B cell (primary cell): ENCODE results near the gene SSTR4. TPM values are rescaled to one million over a fixed set of nuclear protein-coding genes. Genes with fewer than 3 reads are reported as not detected.

ENCODE experiments used
- ATAC-seq: fragments of 200-7000 bp; cut with Tn5 transposase; one replicate; pipeline ENCODE4 v1.10.0; 2021; ENCODE audit warnings: low read depth, mild to moderate bottlenecking, moderate number of reproducible peaks, moderate library complexity
- CTCF ChIA-PET: fragments of 350-600 bp; sonication (Branson Sonifier 250); formaldehyde crosslinking; loops from one replicate; lab custom pipeline; 2021; ENCODE audit warnings: antibody characterized with exemption, inconsistent platforms; lab: Charles Lee
- POLR2A ChIA-PET: fragments of 350-600 bp; sonication (Branson Sonifier 250); formaldehyde crosslinking; loops from one replicate; lab custom pipeline; 2021; ENCODE audit warnings: antibody characterized with exemption; lab: Charles Lee
- DNase-seq: peaks from one replicate; pipeline ENCODE4 v3.0.0; 2013
- H2AFZ ChIP-seq: 2 replicates; pipeline ENCODE4 v1.6.1; 2012; ENCODE audit warnings: mild to moderate bottlenecking, low read depth, low read length; ENCODE audit not compliant: insufficient read depth, poor library complexity, severe bottlenecking
- H3K27ac ChIP-seq, 2 donors: 1 replicate in 1 of 2; 2 replicates in 1 of 2; pipeline ENCODE4 v1.5.1; 2012 to 2013; ENCODE audit warnings: low read length in 2 of 2, mild to moderate bottlenecking in 2 of 2, moderate library complexity in 1 of 2
- H3K27me3 ChIP-seq, 4 experiments: fragments of 200-600 bp in 1 of 4; sonication (generic) in 1 of 4; replicated peaks in 1 of 4; 1 replicate in 2 of 4; 2 replicates in 2 of 4; pipeline versions ENCODE4 v1.6.1 to v1.7.0; 2013 to 2016; ENCODE audit warnings: low read length in 3 of 4, mild to moderate bottlenecking in 2 of 4, mixed read lengths in 1 of 4, moderate library complexity in 1 of 4; ENCODE audit not compliant: insufficient read depth in 4 of 4, control insufficient read depth in 3 of 4; ENCODE audit errors: control extremely low read depth in 1 of 4
- H3K36me3 ChIP-seq, 2 experiments: replicated peaks in 1 of 2; 1 replicate in 1 of 2; 2 replicates in 1 of 2; pipeline versions ENCODE4 v1.6.1 to v1.7.1; 2013; ENCODE audit warnings: low read length in 1 of 2; ENCODE audit not compliant: insufficient read depth in 2 of 2, control insufficient read depth in 1 of 2; ENCODE audit errors: control extremely low read depth in 1 of 2, extremely low read depth in 1 of 2
- H3K4me1 ChIP-seq, 2 donors: fragments of 200-600 bp in 1 of 2; sonication (generic) in 1 of 2; 1 replicate in 1 of 2; 2 replicates in 1 of 2; pipeline versions ENCODE4 v1.5.1 to v1.6.1; 2013 to 2017; ENCODE audit warnings: low read length in 2 of 2; ENCODE audit not compliant: control insufficient read depth in 2 of 2, insufficient read depth in 2 of 2
- H3K4me2 ChIP-seq: replicated peaks from 2 replicates; pipeline ENCODE3; 2012; ENCODE audit warnings: mild to moderate bottlenecking, low read depth, low read length; ENCODE audit not compliant: poor library complexity, severe bottlenecking
- H3K4me3 ChIP-seq, 5 experiments: fragments of 200-600 bp in 1 of 5; sonication (generic) in 1 of 5; 1 replicate in 3 of 5; 2 replicates in 2 of 5; pipeline versions ENCODE4 v1.5.1 to v1.7.0; 2011 to 2016; ENCODE audit warnings: low read length in 4 of 5, mild to moderate bottlenecking in 4 of 5, low read depth in 2 of 5, control low read depth in 1 of 5, moderate library complexity in 1 of 5; ENCODE audit not compliant: insufficient read depth in 1 of 5; ENCODE audit errors: control extremely low read depth in 1 of 5, extremely low read depth in 1 of 5
- H3K79me2 ChIP-seq: fragments of 200-600 bp; sonication (generic); one replicate; pipeline ENCODE4 v1.6.0; 2016; ENCODE audit warnings: low read length; ENCODE audit not compliant: control insufficient read depth, insufficient read depth
- H3K9ac ChIP-seq: fragments of 200-600 bp; sonication (generic); 2 replicates; pipeline ENCODE4 v1.6.1; 2017; ENCODE audit warnings: mild to moderate bottlenecking, low read length, moderate library complexity
- H3K9me3 ChIP-seq, 3 donors: one replicate each; pipeline versions ENCODE4 v1.6.1 to v1.7.1; 2013; ENCODE audit warnings: low read length in 2 of 3; ENCODE audit not compliant: control insufficient read depth in 2 of 3, insufficient read depth in 1 of 3; ENCODE audit errors: control extremely low read depth in 1 of 3
- H4K20me1 ChIP-seq: 2 replicates; pipeline ENCODE4 v1.6.0; 2012; ENCODE audit warnings: mild to moderate bottlenecking, low read length; ENCODE audit not compliant: insufficient read depth, control insufficient read depth, poor library complexity, severe bottlenecking
- H3K27ac Mint-ChIP-seq: one replicate; pipeline ENCODE4 v1.8.0; 2021; ENCODE audit warnings: mixed read lengths
- H3K27me3 Mint-ChIP-seq: one replicate; pipeline ENCODE4 v1.8.0; 2021; ENCODE audit warnings: mixed read lengths
- H3K4me1 Mint-ChIP-seq: one replicate; pipeline ENCODE4 v1.8.0; 2021; ENCODE audit warnings: mixed read lengths
- H3K4me3 Mint-ChIP-seq: one replicate; pipeline ENCODE4 v1.8.0; 2021; ENCODE audit warnings: mixed read lengths
- H3K9me3 Mint-ChIP-seq: one replicate; pipeline ENCODE4 v1.8.0; 2022; ENCODE audit warnings: mixed read lengths; ENCODE audit not compliant: insufficient read depth
- CTCF ChIP-seq: fragments of 200-600 bp; IDR thresholded peaks from one replicate; pipeline ENCODE4 v1.8.0; 2022; ENCODE audit warnings: antibody characterized with exemption, mild to moderate bottlenecking
- EZH2 ChIP-seq: IDR thresholded peaks from 2 replicates; pipeline ENCODE4 v1.6.1; 2012; ENCODE audit warnings: borderline replicate concordance, low read depth, mild to moderate bottlenecking, moderate library complexity, low read length; ENCODE audit not compliant: insufficient read depth, poor library complexity, severe bottlenecking
- WGBS: methylation state at CpG from one replicate; pipeline ENCODE4 v1.1.5; 2013; ENCODE audit warnings: missing lambda C conversion rate; ENCODE audit not compliant: insufficient coverage; 5-methylcytosine and 5-hydroxymethylcytosine counted together
- intact Hi-C: fragments of 100-400 bp; cut with micrococcal nuclease; formaldehyde crosslinking; loops from one replicate; pipeline ENCODE4 v1.10.0; 2022
- polyA plus RNA-seq: library from polyadenylated mRNA; depleted of rRNA; stranded (reverse); fragments of >200 nt; gene quantifications from 2 replicates; pipeline ENCODE4 v1.2.3, GENCODE V29; 2012
- total RNA-seq, 2 donors: library from RNA; stranded (reverse); fragments of 120-200 nt in 1 of 2; gene quantifications; 1 replicate in 1 of 2; 2 replicates in 1 of 2; pipeline versions ENCODE4 v1.2.3 to v1.2.4, GENCODE V29; 2013 to 2022

SSTR4 gene
- total and polyA plus RNA-seq, 2 donors (not counting 1 experiment from before 2014, with no cell fraction given) = not detected

- H3K27ac ChIP-seq = no peak overlapping the region
- ChIA-PET CTCF (no interaction called here), POLR2A (no interaction called here)
- Mint-ChIP-seq H3K4me1 (no peaks in the 10 kb centered on the region), H3K4me3 (no peak overlapping the region), H3K27ac (no peak overlapping the region), H3K9me3 (no peaks in the 10 kb centered on the region), H3K27me3 (peaks cover 21% of the 10 kb centered on the region)
- ATAC-seq (no peak), DNase-seq (no peak)
- H3K27me3 ChIP-seq = peaks cover 0 to 3% (median 0%) of the 10 kb centered on the region in 4 experiments
- no peak overlapping the region for H3K4me2 ChIP-seq
- no peaks in the 10 kb centered on the region for H3K79me2 ChIP-seq
- H3K9me3 ChIP-seq = peaks cover 0 to 5% (median 0%) of the 10 kb centered on the region in 3 donors
- no peaks in the 10 kb centered on the region for H3K4me1 ChIP-seq
- no peaks in the 10 kb centered on the region for H3K36me3 ChIP-seq
- intact Hi-C loops = no loop called here
- H2AFZ ChIP-seq = no peak overlapping the region
- no peak for TF ChIP-seq CTCF
- no peak for TF ChIP-seq EZH2
- no peak overlapping the region for H3K4me3 ChIP-seq
- no peaks in the 10 kb centered on the region for H4K20me1 ChIP-seq
- 60% methylated on average over 6 of the region's 6 CpGs for WGBS
- H3K9ac ChIP-seq = no peak overlapping the region
Observed at GRCh38 chr20:23032056-23032749, 2.9 kb upstream of the SSTR4 start.

- Histone ChIP-seq H3K27ac (no peak overlapping the region), H3K27me3 (peaks cover 0 to 3% (median 0%) of the 10 kb centered on the region in 4 experiments), H3K9ac (no peak overlapping the region), H3K4me2 (no peak overlapping the region), H4K20me1 (no peaks in the 10 kb centered on the region), H3K4me3 (no peak overlapping the region), H3K4me1 (no peaks in the 10 kb centered on the region), H2AFZ (no peak overlapping the region), H3K9me3 (peaks cover 0 to 5% (median 0%) of the 10 kb centered on the region in 3 donors), H3K36me3 (no peaks in the 10 kb centered on the region), H3K79me2 (no peaks in the 10 kb centered on the region)
- CTCF ChIA-PET = no interaction called here
- H3K4me1 Mint-ChIP-seq = no peaks in the 10 kb centered on the region
- H3K27me3 Mint-ChIP-seq = peaks cover 24% of the 10 kb centered on the region
- H3K27ac Mint-ChIP-seq = no peak overlapping the region
- intact Hi-C loops = no loop called here
- POLR2A ChIA-PET = no interaction called here
- no peak overlapping the region for H3K4me3 Mint-ChIP-seq
- no peaks in the 10 kb centered on the region for H3K9me3 Mint-ChIP-seq
- 5% methylated on average over 5 of the region's 5 CpGs for WGBS
- DNase-seq = no peak
- ATAC-seq = no peak
- no peak for TF ChIP-seq EZH2
- TF ChIP-seq CTCF = no peak
Observed at GRCh38 chr20:23032750-23033078, 2.4 kb upstream of the SSTR4 start.
